ENCODE measurements around the gene G3BP1.
A peak's percentile ranks its signal among the peaks of the same experiment; 100 is the strongest.
"Not testable (repeated sequence)": the region's sequence is repeated elsewhere in the genome, so short reads cannot be mapped to it uniquely, and the experiment has no call there.

The G3BP1 gene

GRCh38 chr5:151771259-151772028 lies at the start of gene G3BP1:
TSS of gene G3BP1 (plus strand) at chr5:151771954. CDS start at chr5:151786621, 14,667 bp downstream.
- DNase-seq, result peak; percentile 88 to 100 (median 100)

GRCh38 chr5:151722546-151722945 lies 49.2 kb upstream of the G3BP1 start:
- no peak for DNase-seq

- peak in 37 of 56 donors; percentile 3 to 72 (median 31) for DNase-seq
Observed at GRCh38 chr5:151724360-151724759, 47.4 kb upstream of the G3BP1 start.

GRCh38 chr5:151729597-151729996 lies 42.2 kb upstream of the G3BP1 start:
- not testable (repeated sequence) for DNase-seq

GRCh38 chr5:151730381-151730780 lies 41.4 kb upstream of the G3BP1 start:
- DNase-seq, result no peak

GRCh38 chr5:151733358-151734063 lies 38.2 kb upstream of the G3BP1 start:
- no peak for DNase-seq

GRCh38 chr5:151734064-151734408 lies 37.7 kb upstream of the G3BP1 start:
- DNase-seq, result no peak

- DNase-seq, result no peak
Observed at GRCh38 chr5:151735646-151736045, 36.1 kb upstream of the G3BP1 start.

- no peak for DNase-seq
Observed at GRCh38 chr5:151737431-151737830, 34.3 kb upstream of the G3BP1 start.

GRCh38 chr5:151738125-151738848 lies 33.5 kb upstream of the G3BP1 start:
- no peak for DNase-seq

GRCh38 chr5:151739395-151739794 lies 32.4 kb upstream of the G3BP1 start:
- no peak for DNase-seq

GRCh38 chr5:151739939-151740335 lies 31.8 kb upstream of the G3BP1 start:
- DNase-seq, result no peak

- peak in 33 of 56 donors; percentile 4 to 61 (median 29) for DNase-seq
Observed at GRCh38 chr5:151740336-151740942, 31.3 kb upstream of the G3BP1 start.

GRCh38 chr5:151740958-151741373 lies 30.8 kb upstream of the G3BP1 start:
- no peak for DNase-seq

GRCh38 chr5:151741678-151742423 lies 29.9 kb upstream of the G3BP1 start:
- no peak for DNase-seq

- peak in 46 of 56 donors; percentile 7 to 76 (median 28) for DNase-seq
Observed at GRCh38 chr5:151742870-151743294, 28.9 kb upstream of the G3BP1 start.

- DNase-seq, result no peak
Observed at GRCh38 chr5:151743530-151743929, 28.2 kb upstream of the G3BP1 start.

- DNase-seq, result peak in 52 of 56 donors; percentile 10 to 89 (median 66)
Observed at GRCh38 chr5:151745071-151745705, 26.6 kb upstream of the G3BP1 start.

GRCh38 chr5:151750121-151750520 lies 21.6 kb upstream of the G3BP1 start:
- no peak for DNase-seq

GRCh38 chr5:151751091-151751490 lies 20.7 kb upstream of the G3BP1 start:
- no peak for DNase-seq

All from amygdala (tissue), 56 donors.